Liver (tissue), 9 donors: Measurements from ENCODE around the gene SEPHS2. TPM values are rescaled to one million over a fixed set of nuclear protein-coding genes. Genes with fewer than 3 reads are reported as not detected.

Experiments
- DNase-seq: peaks from one replicate; pipeline ENCODE4 v3.0.0-alpha.2; 2017; ENCODE audit warnings: low spot score
- H3K27ac ChIP-seq, 2 donors: one replicate each; pipeline ENCODE4 v1.7.0; 2013; ENCODE audit warnings: inconsistent platforms in 2 of 2, low read length in 2 of 2, control low read depth in 1 of 2, low read depth in 1 of 2, mild to moderate bottlenecking in 1 of 2
- H3K27me3 ChIP-seq, 4 donors: one replicate each; pipeline versions ENCODE4 v1.6.1 to v1.7.0; 2013; ENCODE audit warnings: low read length in 3 of 4, inconsistent platforms in 1 of 4, mild to moderate bottlenecking in 1 of 4, moderate library complexity in 1 of 4; ENCODE audit not compliant: control insufficient read depth in 4 of 4, insufficient read depth in 4 of 4
- H3K36me3 ChIP-seq, 4 donors: one replicate each; pipeline versions ENCODE4 v1.6.1 to v1.7.0; 2013; ENCODE audit warnings: low read length in 3 of 4, mild to moderate bottlenecking in 3 of 4, low read depth in 1 of 4, moderate library complexity in 1 of 4; ENCODE audit not compliant: control insufficient read depth in 4 of 4, insufficient read depth in 3 of 4
- H3K4me1 ChIP-seq, 4 donors: one replicate each; pipeline versions ENCODE4 v1.6.1 to v1.7.0; 2013; ENCODE audit warnings: low read length in 3 of 4, mild to moderate bottlenecking in 3 of 4, moderate library complexity in 1 of 4; ENCODE audit not compliant: control insufficient read depth in 4 of 4, insufficient read depth in 4 of 4
- H3K4me3 ChIP-seq, 3 donors: one replicate each; pipeline versions ENCODE4 v1.6.1 to v1.7.0; 2013; ENCODE audit warnings: low read length in 3 of 3, control low read depth in 1 of 3, low read depth in 1 of 3, mild to moderate bottlenecking in 1 of 3
- H3K9ac ChIP-seq, 2 donors: one replicate each; pipeline ENCODE4 v1.7.0; 2013; ENCODE audit warnings: low read length in 2 of 2, mild to moderate bottlenecking in 2 of 2, moderate library complexity in 2 of 2, control low read depth in 1 of 2, low read depth in 1 of 2
- H3K9me3 ChIP-seq, 4 donors: one replicate each; pipeline versions ENCODE4 v1.6.1 to v1.7.0; 2013; ENCODE audit warnings: low read length in 3 of 4; ENCODE audit not compliant: control insufficient read depth in 4 of 4
- EGR1 ChIP-seq, 2 donors: IDR thresholded peaks; 2 replicates each; pipeline ENCODE4 v1.6.1; 2016 to 2018; ENCODE audit warnings: antibody characterized with exemption in 2 of 2, low read depth in 2 of 2
- FOXA1 ChIP-seq: IDR thresholded peaks from 2 replicates; pipeline ENCODE4 v1.6.1; 2016; ENCODE audit warnings: antibody characterized with exemption
- GABPA ChIP-seq, 2 donors: IDR thresholded peaks in 1 of 2; conservative IDR thresholded peaks in 1 of 2; 2 replicates each; pipeline ENCODE4 v1.6.1; 2016; ENCODE audit warnings: antibody characterized with exemption in 2 of 2, mild to moderate bottlenecking in 1 of 2, moderate library complexity in 1 of 2
- HNF4A ChIP-seq, 2 donors: conservative IDR thresholded peaks; 2 replicates each; pipeline ENCODE4 v1.6.1; 2016; ENCODE audit warnings: antibody characterized with exemption in 2 of 2, mild to moderate bottlenecking in 2 of 2
- HNF4G ChIP-seq: IDR thresholded peaks from 2 replicates; pipeline ENCODE4 v1.6.1; 2016; ENCODE audit warnings: antibody characterized with exemption
- JUND ChIP-seq, 2 donors: IDR thresholded peaks; 2 replicates each; pipeline ENCODE4 v1.6.1; 2016; ENCODE audit warnings: antibody characterized with exemption in 2 of 2
- NR2F2 ChIP-seq: IDR thresholded peaks from 2 replicates; pipeline ENCODE4 v1.6.1; 2016; ENCODE audit warnings: antibody characterized with exemption
- RAD21 ChIP-seq, 2 donors: IDR thresholded peaks; 2 replicates each; pipeline ENCODE4 v1.6.1; 2016; ENCODE audit warnings: antibody characterized with exemption in 2 of 2, mild to moderate bottlenecking in 2 of 2
- RXRA ChIP-seq, 2 donors: IDR thresholded peaks; 2 replicates each; pipeline ENCODE4 v1.6.1; 2017 to 2018; ENCODE audit warnings: antibody characterized with exemption in 2 of 2, mild to moderate bottlenecking in 1 of 2
- SP1 ChIP-seq: IDR thresholded peaks from 2 replicates; pipeline ENCODE4 v1.6.1; 2018; ENCODE audit warnings: antibody characterized with exemption, mild to moderate bottlenecking
- TAF1 ChIP-seq: conservative IDR thresholded peaks from 2 replicates; pipeline ENCODE4 v1.6.1; 2016; ENCODE audit warnings: antibody characterized with exemption, mild to moderate bottlenecking
- YY1 ChIP-seq: IDR thresholded peaks from 2 replicates; pipeline ENCODE4 v1.6.1; 2016; ENCODE audit warnings: antibody characterized with exemption, mild to moderate bottlenecking
- WGBS: extraction: QIAGEN DNeasy Blood & Tissue Kit; methylation state at CpG from one replicate; pipeline ENCODE4 v1.1.7; 2013; 5-methylcytosine and 5-hydroxymethylcytosine counted together
- polyA plus RNA-seq, 2 donors: library from polyadenylated mRNA; stranded (reverse) in 1 of 2; unstranded in 1 of 2; fragments of 200-250 nt in 1 of 2; fragments of >200 nt in 1 of 2; fragmentation: Nextera tagmentation in 1 of 2; extraction: Ambion mirVana in 1 of 2; gene quantifications; one replicate each; pipeline versions ENCODE4 v1.2.1 to v1.2.3, GENCODE V29; 2013 to 2015
- total RNA-seq, 2 donors: library from RNA; depleted of rRNA; stranded (reverse); fragments of >200 nt; gene quantifications; one replicate each; pipeline ENCODE4 v1.2.3, GENCODE V29; 2014
- TF ChIP-seq, protein P1 (sequence below): IDR thresholded peaks from 2 replicates; pipeline ENCODE4 v1.6.1; 2016; ENCODE audit warnings: antibody characterized with exemption
- TF ChIP-seq, protein P2 (sequence below): fragments of 150-350 bp; IDR thresholded peaks from 2 replicates; pipeline ENCODE4 v1.5.1; 2017; ENCODE audit warnings: improper control_type of control experiment, low read depth, low read length; ENCODE audit not compliant: missing input control
- TF ChIP-seq, protein P3 (sequence below): IDR thresholded peaks from 2 replicates; pipeline ENCODE4 v1.6.1; 2016; ENCODE audit warnings: antibody characterized with exemption
- TF ChIP-seq, protein P4 (sequence below): IDR thresholded peaks from 2 replicates; pipeline ENCODE4 v1.6.1; 2016; ENCODE audit warnings: antibody characterized with exemption
- donor health status: healthy.
- donor health status: healthy.
- donor health status: healthy.
- donor health status: healthy.
- donor health status: healthy.

SEPHS2 gene
- total and polyA plus RNA-seq, 4 donors = 50.1 to 241 (median 132) TPM

DNA sequence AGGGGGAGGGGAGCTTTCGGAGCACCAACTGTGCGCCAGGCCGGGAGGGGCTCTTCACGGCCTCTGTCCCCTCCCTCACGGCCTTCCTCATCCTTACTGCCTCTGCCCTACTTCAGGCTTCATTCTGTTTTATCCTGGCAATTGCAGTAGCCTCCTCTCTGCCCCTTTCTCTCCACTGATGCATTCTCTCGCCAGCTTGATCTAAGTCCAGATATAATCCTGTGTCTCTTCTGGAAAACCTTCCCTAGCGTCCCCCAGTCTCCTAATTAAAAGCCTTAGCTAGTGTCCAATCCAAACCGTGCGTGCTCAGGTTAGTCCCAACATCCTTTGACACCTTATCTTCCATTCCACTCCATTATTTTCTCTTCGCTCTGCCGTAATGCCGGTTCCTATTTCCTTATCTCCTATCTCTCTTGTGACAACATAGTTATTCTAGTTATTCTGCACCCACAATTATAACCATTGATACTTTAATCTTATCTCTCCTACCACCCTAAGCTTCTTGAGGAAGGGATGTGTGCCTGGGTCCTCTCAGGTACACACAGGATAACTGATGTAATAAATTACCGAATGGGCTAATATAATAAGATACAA is 49.6 kb downstream of the SEPHS2 start:
- Histone ChIP-seq H3K27ac (peak overlapping the region; percentile 75 to 78), H3K4me3 (peak overlapping the region; percentile 76 to 96 (median 88)), H3K9me3 (no peaks in the 10 kb centered on the region), H3K27me3 (no peaks in the 10 kb centered on the region), H3K36me3 (peaks cover 0 to 3% (median 1%) of the 10 kb centered on the region in 4 donors), H3K4me1 (peaks cover 2 to 25% (median 15%) of the 10 kb centered on the region in 4 donors), H3K9ac (peak overlapping the region; percentile 16 to 18)
- WGBS = 11% methylated on average over 13 of the region's 13 CpGs
- no peak for DNase-seq
- TF ChIP-seq RXRA (IDR thresholded peaks at IDR 0.05) = no peak
- TF ChIP-seq FOXA1 = no peak
- no peak for TF ChIP-seq JUND (IDR thresholded peaks at IDR 0.05)
- no peak for TF ChIP-seq RAD21 (IDR thresholded peaks at IDR 0.05)
- no peak for TF ChIP-seq TAF1
- TF ChIP-seq, protein P1, sequence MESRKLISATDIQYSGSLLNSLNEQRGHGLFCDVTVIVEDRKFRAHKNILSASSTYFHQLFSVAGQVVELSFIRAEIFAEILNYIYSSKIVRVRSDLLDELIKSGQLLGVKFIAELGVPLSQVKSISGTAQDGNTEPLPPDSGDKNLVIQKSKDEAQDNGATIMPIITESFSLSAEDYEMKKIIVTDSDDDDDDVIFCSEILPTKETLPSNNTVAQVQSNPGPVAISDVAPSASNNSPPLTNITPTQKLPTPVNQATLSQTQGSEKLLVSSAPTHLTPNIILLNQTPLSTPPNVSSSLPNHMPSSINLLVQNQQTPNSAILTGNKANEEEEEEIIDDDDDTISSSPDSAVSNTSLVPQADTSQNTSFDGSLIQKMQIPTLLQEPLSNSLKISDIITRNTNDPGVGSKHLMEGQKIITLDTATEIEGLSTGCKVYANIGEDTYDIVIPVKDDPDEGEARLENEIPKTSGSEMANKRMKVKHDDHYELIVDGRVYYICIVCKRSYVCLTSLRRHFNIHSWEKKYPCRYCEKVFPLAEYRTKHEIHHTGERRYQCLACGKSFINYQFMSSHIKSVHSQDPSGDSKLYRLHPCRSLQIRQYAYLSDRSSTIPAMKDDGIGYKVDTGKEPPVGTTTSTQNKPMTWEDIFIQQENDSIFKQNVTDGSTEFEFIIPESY = no peak
- no peak for TF ChIP-seq SP1
- TF ChIP-seq, protein P2, sequence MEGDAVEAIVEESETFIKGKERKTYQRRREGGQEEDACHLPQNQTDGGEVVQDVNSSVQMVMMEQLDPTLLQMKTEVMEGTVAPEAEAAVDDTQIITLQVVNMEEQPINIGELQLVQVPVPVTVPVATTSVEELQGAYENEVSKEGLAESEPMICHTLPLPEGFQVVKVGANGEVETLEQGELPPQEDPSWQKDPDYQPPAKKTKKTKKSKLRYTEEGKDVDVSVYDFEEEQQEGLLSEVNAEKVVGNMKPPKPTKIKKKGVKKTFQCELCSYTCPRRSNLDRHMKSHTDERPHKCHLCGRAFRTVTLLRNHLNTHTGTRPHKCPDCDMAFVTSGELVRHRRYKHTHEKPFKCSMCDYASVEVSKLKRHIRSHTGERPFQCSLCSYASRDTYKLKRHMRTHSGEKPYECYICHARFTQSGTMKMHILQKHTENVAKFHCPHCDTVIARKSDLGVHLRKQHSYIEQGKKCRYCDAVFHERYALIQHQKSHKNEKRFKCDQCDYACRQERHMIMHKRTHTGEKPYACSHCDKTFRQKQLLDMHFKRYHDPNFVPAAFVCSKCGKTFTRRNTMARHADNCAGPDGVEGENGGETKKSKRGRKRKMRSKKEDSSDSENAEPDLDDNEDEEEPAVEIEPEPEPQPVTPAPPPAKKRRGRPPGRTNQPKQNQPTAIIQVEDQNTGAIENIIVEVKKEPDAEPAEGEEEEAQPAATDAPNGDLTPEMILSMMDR = no peak
- TF ChIP-seq YY1 = no peak
- no peak for TF ChIP-seq HNF4A (conservative IDR thresholded peaks at IDR 0.05)
- no peak for TF ChIP-seq NR2F2
- TF ChIP-seq, protein P3, sequence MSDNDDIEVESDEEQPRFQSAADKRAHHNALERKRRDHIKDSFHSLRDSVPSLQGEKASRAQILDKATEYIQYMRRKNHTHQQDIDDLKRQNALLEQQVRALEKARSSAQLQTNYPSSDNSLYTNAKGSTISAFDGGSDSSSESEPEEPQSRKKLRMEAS = no peak
- TF ChIP-seq HNF4G = no peak
- TF ChIP-seq, protein P4, sequence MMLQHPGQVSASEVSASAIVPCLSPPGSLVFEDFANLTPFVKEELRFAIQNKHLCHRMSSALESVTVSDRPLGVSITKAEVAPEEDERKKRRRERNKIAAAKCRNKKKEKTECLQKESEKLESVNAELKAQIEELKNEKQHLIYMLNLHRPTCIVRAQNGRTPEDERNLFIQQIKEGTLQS = no peak

DNA sequence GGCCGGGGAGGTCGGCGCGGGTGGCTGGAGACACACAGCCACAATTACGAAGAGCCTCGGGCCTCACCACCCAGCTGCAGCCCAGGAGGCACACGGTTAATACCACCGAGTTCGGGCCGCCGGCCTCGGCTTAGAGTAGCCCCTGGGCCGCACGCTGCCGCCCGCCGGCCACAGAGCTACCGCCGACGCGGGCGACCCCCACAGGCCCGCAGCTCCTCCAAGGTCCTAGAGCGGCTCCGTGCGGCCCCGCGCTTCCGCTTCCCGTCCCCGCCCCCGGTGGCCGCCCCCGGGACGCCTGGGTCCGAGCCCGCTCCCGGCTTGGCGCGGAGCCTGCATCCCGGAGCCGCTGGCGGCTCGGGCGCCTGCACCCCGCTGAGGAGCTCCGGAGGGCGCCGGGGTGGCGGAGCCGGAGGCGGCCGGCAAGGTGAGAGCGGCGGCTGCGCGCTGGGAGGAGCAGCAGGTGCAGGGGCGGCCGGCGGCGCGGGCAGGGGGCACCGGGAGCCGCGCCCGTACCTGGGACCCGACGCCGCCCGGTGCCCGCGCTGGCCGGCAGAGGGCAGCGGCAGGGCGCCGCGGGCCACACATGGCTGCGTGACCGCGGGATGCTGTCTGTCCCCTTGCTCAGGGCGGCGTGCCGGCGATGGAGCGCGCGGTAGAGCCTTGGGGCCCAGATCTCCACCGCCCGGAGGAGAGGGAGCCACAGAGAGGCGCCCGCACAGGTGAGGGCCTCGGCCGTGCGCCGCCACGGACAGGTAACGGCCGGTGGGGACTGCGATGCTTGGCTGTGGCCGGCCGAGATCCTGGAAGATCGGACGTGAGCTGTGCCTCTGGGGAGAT is 50.3 kb downstream of the SEPHS2 start, which contains the start of gene ZNF48:
ZNF48 (plus strand) TSS at position 266 of the 837 bp plus-strand sequence; CDS start at position 641, 375 bp downstream.
- H3K27ac ChIP-seq = peak within 1 kb of the TSS; percentile 75 to 78
- TF ChIP-seq, protein P3 = no peak
- TF ChIP-seq RAD21 (IDR thresholded peaks at IDR 0.05) (peak; percentile 14 to 43), EGR1 (IDR thresholded peaks at IDR 0.05; ENCODE audit: low read depth in 2 of 2) (peak; percentile 37 to 58), YY1 (peak; percentile 17), JUND (IDR thresholded peaks at IDR 0.05) (no peak), SP1 (peak; percentile 36), GABPA (IDR thresholded peaks at IDR 0.05 in 1 of 2, conservative IDR thresholded peaks at IDR 0.05 in 1 of 2) (peak in 1 of 2 donors; percentile 81)
- TF ChIP-seq, protein P2 = peak; percentile 33
- peak within 1 kb of the TSS; percentile 16 to 18 for H3K9ac ChIP-seq
- peak within 1 kb of the TSS; percentile 76 to 96 (median 88) for H3K4me3 ChIP-seq
- DNase-seq = peak; percentile 74
- no peaks in the 10 kb centered on the region for H3K27me3 ChIP-seq
- WGBS = under 1% methylated on average over 103 of the region's 103 CpGs
- peaks cover 2 to 22% (median 14%) of the 10 kb centered on the region in 4 donors for H3K4me1 ChIP-seq
- no peaks in the 10 kb centered on the region for H3K9me3 ChIP-seq
- peaks cover 0 to 3% (median 1%) of the 10 kb centered on the region in 4 donors for H3K36me3 ChIP-seq
